Measurements from ENCODE around the gene MTHFD2L. TPM values are rescaled to one million over a fixed set of nuclear protein-coding genes. Genes with fewer than 3 reads are reported as not detected.

MTHFD2L gene
- total and polyA plus RNA-seq, 2 of the 8 experiments (the other 6 are each of a cell fraction or from before 2014, with no cell fraction given): 5.4 to 15.0 TPM

GRCh38 chr4:74134500-74134852 is 23.4 kb upstream of the MTHFD2L start:
- no peak overlapping the region for H2AK5ac ChIP-seq (ENCODE audit: low read depth, low read length)
- no peaks in the 10 kb centered on the region for H3K9me3 ChIP-seq (ENCODE audit: insufficient read depth in 2 of 2, low read depth in 1 of 2, low read length in 1 of 2)
- FAIRE-seq (no peak), DNase-seq (ENCODE audit: low read depth in 1 of 2, low spot score in 2 of 2) (no peak)
- H2AFZ ChIP-seq (ENCODE audit: low read length): no peak overlapping the region
- no peak overlapping the region for H4K8ac ChIP-seq (ENCODE audit: extremely low read depth, insufficient read depth, low read length)
- no peak overlapping the region for H3K14ac ChIP-seq (ENCODE audit: insufficient read length)
- no peak overlapping the region for H3K23ac ChIP-seq (ENCODE audit: insufficient read length)
- H3K56ac ChIP-seq (replicated peaks; ENCODE audit: insufficient read length, low read depth, low read length): no peak overlapping the region
- H3K79me1 ChIP-seq (ENCODE audit: low read depth, low read length): no peaks in the 10 kb centered on the region
- H2BK12ac ChIP-seq (ENCODE audit: low read depth, low read length): no peak overlapping the region
- no peak overlapping the region for H3K4me2 ChIP-seq (ENCODE audit: insufficient read depth in 1 of 2, low read depth in 2 of 2, low read length in 2 of 2)
- H3K36me3 ChIP-seq (ENCODE audit: control insufficient read depth in 2 of 4, insufficient read depth in 4 of 4, low read length in 3 of 4): no peaks in the 10 kb centered on the region; a peak in 1 of 8 replicates
- ChIA-PET CTCF (ENCODE audit: partially characterized antibody) (interaction anchor here (0.6 to 4.2 kb wide), 48 partner anchors 9 to 793 kb away, joined by 3 to 30 read pairs (median 5); partner anchors contain the start of genes CXCL1, CXCL3 and CXCL5), POLR2A (ENCODE audit: partially characterized antibody) (interaction anchor here (1.3 to 2.1 kb wide), 3 partner anchors 25 to 136 kb away, joined by 4 to 6 read pairs (median 5); partner anchors contain the start of genes CXCL3 and CXCL5)
- no peaks in the 10 kb centered on the region for H3K27me3 ChIP-seq (replicated peaks in 1 of 4; ENCODE audit: control insufficient read depth in 3 of 4, extremely low read depth in 1 of 4, insufficient read depth in 3 of 4, low read length in 3 of 4)
- no peak overlapping the region for H3K9ac ChIP-seq (replicated peaks in 1 of 4; ENCODE audit: extremely low read depth in 1 of 4, low read depth in 3 of 4, low read length in 3 of 4)
- H2BK20ac ChIP-seq (ENCODE audit: low read length): no peak overlapping the region
- no peak overlapping the region for H2BK15ac ChIP-seq (ENCODE audit: low read length)
- no peaks in the 10 kb centered on the region for H4K20me1 ChIP-seq (replicated peaks in 1 of 2; ENCODE audit: control insufficient read depth in 1 of 2, insufficient read depth in 2 of 2, low read length in 2 of 2)
- WGBS, 2 experiments (ENCODE audit: extremely low coverage in 1 of 2, insufficient coverage in 1 of 2, insufficient read length in 1 of 2, insufficient replicate concordance in 2 of 2, low coverage in 1 of 2, low lambda C conversion rate in 2 of 2, missing lambda C conversion rate in 1 of 2): 55% methylated on average over 2 of the region's 2 CpGs; no CpG with 5 or more reads in 1 of the 2 experiments
- H3K4ac ChIP-seq (replicated peaks; ENCODE audit: insufficient read length, low read depth, low read length): no peak overlapping the region
- no peak overlapping the region for H4K5ac ChIP-seq (ENCODE audit: insufficient read length, low read depth, low read length)
- H3K79me2 ChIP-seq (ENCODE audit: control insufficient read depth in 1 of 2, insufficient read depth in 2 of 2, low read length in 2 of 2): no peaks in the 10 kb centered on the region
- H3K4me1 ChIP-seq (replicated peaks in 1 of 4; ENCODE audit: control insufficient read depth in 3 of 4, insufficient read depth in 4 of 4, low read length in 3 of 4): peaks cover 0 to 6% (median 1%) of the 10 kb centered on the region in 4 experiments; a peak in 3 of 7 replicates
- no peak overlapping the region for H2BK5ac ChIP-seq (ENCODE audit: low read depth, low read length)
- H4K91ac ChIP-seq (replicated peaks; ENCODE audit: insufficient read length, low read length): no peak overlapping the region
- no peak overlapping the region for H3K4me3 ChIP-seq (ENCODE audit: extremely low read depth in 1 of 4, insufficient read depth in 2 of 4, low read depth in 3 of 4, low read length in 4 of 4)
- no peaks in the 10 kb centered on the region for H3K23me2 ChIP-seq (ENCODE audit: low read depth, low read length)
- no peak overlapping the region for H3K27ac ChIP-seq (ENCODE audit: low read depth, low read length)
- no peak overlapping the region for H2BK120ac ChIP-seq (replicated peaks; ENCODE audit: low read depth, low read length)
- no peak overlapping the region for H3K18ac ChIP-seq (ENCODE audit: extremely low read depth, low read length)
- TF ChIP-seq SP2 (IDR thresholded peaks at IDR 0.05; ENCODE audit: low read length) (no peak), SP4 (IDR thresholded peaks at IDR 0.05; ENCODE audit: low read length) (no peak), NANOG (IDR thresholded peaks at IDR 0.05; ENCODE audit: insufficient read depth, low read depth, low read length, poor library complexity, severe bottlenecking) (no peak), KDM5A (IDR thresholded peaks at IDR 0.05; ENCODE audit: low read length) (no peak), POU5F1 (IDR thresholded peaks at IDR 0.05; ENCODE audit: low read depth, low read length) (no peak), EP300 (IDR thresholded peaks at IDR 0.05; ENCODE audit: borderline replicate concordance in 1 of 2, low read depth in 2 of 2, low read length in 2 of 2) (no peak), SAP30 (IDR thresholded peaks at IDR 0.05; ENCODE audit: insufficient read depth, insufficient replicate concordance, low read length) (no peak), ATF3 (IDR thresholded peaks at IDR 0.05; ENCODE audit: insufficient read depth, low read depth, low read length) (no peak), CHD1 (IDR thresholded peaks at IDR 0.05; ENCODE audit: low read depth, low read length) (no peak), KDM1A (IDR thresholded peaks at IDR 0.05; ENCODE audit: borderline replicate concordance, low read length) (no peak), HDAC6 (IDR thresholded peaks at IDR 0.05; ENCODE audit: low read depth, low read length) (no peak), BRCA1 (IDR thresholded peaks at IDR 0.05; ENCODE audit: low read depth, low read length) (no peak), SUZ12 (IDR thresholded peaks at IDR 0.05; ENCODE audit: low read length) (no peak), JUND (IDR thresholded peaks at IDR 0.05; ENCODE audit: low read length) (no peak)

Data from H1 (cell line).